Fibroblast of pulmonary artery (primary cell): Measurements from ENCODE around the gene CRTC1.

ENCODE experiments used
- DNase-seq: peaks from one replicate; pipeline ENCODE4 v3.0.0-alpha.2; 2010; ENCODE audit warnings: low read depth
- H3K4me3 ChIP-seq: replicated peaks from 2 replicates; pipeline ENCODE4 v1.5.1; 2011; ENCODE audit warnings: low read depth, mild to moderate bottlenecking, control low read depth, low read length, moderate library complexity
- TF ChIP-seq, protein P1 (sequence below): IDR thresholded peaks from 2 replicates; pipeline ENCODE4 v1.5.1; 2011; ENCODE audit warnings: mild to moderate bottlenecking, control low read depth, low read length, inconsistent platforms; ENCODE audit errors: missing control alignments

Gene CRTC1

GRCh38 chr19:18749362-18750231 lies 66.1 kb downstream of the CRTC1 start:
- DNase-seq: no peak
- H3K4me3 ChIP-seq: no peak overlapping the region
- TF ChIP-seq, protein P1, sequence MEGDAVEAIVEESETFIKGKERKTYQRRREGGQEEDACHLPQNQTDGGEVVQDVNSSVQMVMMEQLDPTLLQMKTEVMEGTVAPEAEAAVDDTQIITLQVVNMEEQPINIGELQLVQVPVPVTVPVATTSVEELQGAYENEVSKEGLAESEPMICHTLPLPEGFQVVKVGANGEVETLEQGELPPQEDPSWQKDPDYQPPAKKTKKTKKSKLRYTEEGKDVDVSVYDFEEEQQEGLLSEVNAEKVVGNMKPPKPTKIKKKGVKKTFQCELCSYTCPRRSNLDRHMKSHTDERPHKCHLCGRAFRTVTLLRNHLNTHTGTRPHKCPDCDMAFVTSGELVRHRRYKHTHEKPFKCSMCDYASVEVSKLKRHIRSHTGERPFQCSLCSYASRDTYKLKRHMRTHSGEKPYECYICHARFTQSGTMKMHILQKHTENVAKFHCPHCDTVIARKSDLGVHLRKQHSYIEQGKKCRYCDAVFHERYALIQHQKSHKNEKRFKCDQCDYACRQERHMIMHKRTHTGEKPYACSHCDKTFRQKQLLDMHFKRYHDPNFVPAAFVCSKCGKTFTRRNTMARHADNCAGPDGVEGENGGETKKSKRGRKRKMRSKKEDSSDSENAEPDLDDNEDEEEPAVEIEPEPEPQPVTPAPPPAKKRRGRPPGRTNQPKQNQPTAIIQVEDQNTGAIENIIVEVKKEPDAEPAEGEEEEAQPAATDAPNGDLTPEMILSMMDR: no peak

- no peak overlapping the region for H3K4me3 ChIP-seq
- DNase-seq: no peak
- TF ChIP-seq, protein P1: no peak
Observed at GRCh38 chr19:18750295-18750970, 67.0 kb downstream of the CRTC1 start.

- DNase-seq: no peak
- H3K4me3 ChIP-seq: no peak overlapping the region
- TF ChIP-seq, protein P1: no peak
Observed at GRCh38 chr19:18751571-18751970, 68.1 kb downstream of the CRTC1 start.

DNA sequence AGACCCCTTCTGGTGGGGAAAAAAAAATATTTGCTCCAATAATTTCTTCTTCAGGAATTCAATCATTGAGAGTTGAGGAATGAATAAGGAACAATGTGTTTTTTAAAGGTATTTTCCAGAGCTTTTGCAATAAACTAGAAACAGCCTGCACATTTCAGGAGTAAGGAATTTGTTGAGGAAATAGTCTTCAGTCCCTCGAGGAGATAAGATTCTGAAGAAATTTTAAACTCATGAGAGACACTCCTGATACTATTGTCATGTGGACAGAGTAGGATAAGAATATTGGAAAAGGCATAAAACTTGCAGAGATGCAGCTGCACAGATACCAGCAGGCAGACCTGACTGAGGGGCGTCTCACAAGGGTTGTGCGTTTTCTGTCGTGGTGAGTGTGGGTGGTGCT lies 71.0 kb downstream of the CRTC1 start:
- TF ChIP-seq, protein P1: no peak
- no peak overlapping the region for H3K4me3 ChIP-seq
- DNase-seq: peak; percentile 67

DNA sequence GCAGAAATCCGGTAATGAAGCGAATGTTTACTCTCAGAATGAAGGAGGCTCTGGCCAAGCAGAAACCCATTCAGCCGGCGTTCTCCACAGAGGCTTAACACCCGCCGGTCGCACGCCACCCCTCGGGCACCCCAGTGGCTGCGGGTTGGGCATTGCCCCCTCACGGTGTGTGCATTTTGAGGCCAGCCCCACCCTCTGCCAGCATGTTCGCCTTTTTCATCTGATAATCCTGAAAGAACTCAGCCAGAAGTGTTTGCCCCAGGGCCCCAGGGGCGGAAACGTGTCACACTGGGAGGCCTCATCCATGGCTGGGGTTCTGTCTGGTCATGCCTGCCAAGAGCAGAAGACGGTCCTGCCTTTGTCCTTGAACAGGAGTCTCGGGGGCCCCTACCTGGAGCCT lies 73.4 kb downstream of the CRTC1 start:
- DNase-seq: no peak
- no peak overlapping the region for H3K4me3 ChIP-seq
- TF ChIP-seq, protein P1: no peak

DNA sequence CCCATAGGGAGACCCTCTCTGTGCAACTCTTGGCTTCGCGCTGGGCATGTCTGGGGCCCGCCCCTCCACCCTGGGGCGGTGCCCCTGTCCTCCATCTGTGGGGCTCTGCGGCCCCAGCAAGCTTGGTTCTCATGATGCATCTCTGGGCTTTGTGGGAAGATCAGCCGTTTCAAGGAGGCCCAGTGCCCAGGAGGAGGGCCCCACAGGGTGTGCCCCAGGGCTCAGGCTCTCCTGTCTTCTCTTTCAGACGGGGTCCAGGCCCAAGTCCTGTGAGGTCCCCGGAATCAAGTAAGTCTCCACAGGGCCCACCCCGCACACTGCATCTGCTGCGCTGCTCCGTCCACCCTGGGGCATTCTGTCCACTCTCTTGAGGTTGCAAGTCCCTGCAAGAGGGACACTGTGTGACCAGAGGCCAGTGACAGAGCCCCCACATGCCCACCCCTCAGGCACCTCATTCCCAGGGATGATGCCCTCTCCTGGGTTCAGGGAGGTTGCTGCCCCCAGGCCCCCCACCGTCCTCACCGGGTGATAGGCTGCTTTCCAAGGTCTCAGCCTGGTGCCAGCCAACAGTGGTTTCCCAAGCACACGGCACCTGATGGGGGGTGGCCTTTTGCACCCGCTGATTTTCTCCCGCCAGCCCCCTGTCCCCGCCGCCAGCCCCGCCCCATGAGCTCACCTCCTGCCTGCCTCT lies 76.0 kb downstream of the CRTC1 start:
- DNase-seq: no peak
- TF ChIP-seq, protein P1: no peak
- no peak overlapping the region for H3K4me3 ChIP-seq
